ENCODE measurements around the gene LIFR.

DNA sequence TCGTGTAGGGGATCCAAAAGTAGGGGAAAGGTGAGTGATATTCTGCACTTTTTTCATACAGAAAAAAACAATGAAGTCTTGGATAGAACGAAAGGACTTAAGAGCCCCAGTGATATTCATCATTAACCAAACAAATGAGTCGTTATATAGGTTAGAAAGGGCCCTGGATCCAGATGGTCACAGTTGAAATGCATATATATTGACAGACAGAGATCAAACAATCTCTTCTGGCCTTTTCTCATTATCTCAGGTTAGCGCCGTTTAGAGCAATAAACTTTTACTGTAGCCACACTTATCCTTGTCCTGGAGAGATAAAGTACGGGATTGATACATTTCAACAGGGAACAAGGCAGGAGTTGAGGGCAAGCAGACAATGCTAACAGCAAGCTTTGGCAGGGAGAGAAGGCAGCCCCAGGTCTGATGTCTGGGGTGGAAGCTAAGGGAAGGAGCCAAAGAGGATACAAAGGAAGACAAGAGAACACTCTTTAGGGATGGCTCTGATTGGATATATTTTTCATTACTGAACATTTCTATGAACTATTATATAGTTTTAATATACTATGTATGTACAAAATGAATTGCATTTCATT lies 77.0 kb downstream of the LIFR start:
- no peak for TF ChIP-seq POLR2A (IDR thresholded peaks at IDR 0.05)
- TF ChIP-seq, protein P1, sequence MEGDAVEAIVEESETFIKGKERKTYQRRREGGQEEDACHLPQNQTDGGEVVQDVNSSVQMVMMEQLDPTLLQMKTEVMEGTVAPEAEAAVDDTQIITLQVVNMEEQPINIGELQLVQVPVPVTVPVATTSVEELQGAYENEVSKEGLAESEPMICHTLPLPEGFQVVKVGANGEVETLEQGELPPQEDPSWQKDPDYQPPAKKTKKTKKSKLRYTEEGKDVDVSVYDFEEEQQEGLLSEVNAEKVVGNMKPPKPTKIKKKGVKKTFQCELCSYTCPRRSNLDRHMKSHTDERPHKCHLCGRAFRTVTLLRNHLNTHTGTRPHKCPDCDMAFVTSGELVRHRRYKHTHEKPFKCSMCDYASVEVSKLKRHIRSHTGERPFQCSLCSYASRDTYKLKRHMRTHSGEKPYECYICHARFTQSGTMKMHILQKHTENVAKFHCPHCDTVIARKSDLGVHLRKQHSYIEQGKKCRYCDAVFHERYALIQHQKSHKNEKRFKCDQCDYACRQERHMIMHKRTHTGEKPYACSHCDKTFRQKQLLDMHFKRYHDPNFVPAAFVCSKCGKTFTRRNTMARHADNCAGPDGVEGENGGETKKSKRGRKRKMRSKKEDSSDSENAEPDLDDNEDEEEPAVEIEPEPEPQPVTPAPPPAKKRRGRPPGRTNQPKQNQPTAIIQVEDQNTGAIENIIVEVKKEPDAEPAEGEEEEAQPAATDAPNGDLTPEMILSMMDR (IDR thresholded peaks at IDR 0.05) = no peak
